ENCODE measurements around the gene GRIP2. TPM values are rescaled to one million over a fixed set of nuclear protein-coding genes. Genes with fewer than 3 reads are reported as not detected.
A peak's percentile ranks its signal among the peaks of the same experiment; 100 is the strongest.

Gene GRIP2
- total and polyA plus RNA-seq, 9 of the 15 experiments (the other 6 are each of a cell fraction or from before 2014, with no cell fraction given): 0.01 TPM; not detected in 7

GRCh38 chr3:14532691-14533456 lies 7.3 kb downstream of the GRIP2 start (continued):
- TF ChIP-seq PHF8 (IDR thresholded peaks at IDR 0.05; ENCODE audit: borderline replicate concordance, low read length) (no peak), ZNF146 (CRISPR knock-in tag; IDR thresholded peaks at IDR 0.05; ENCODE audit: unreplicated experiment) (no peak), NFE2 (IDR thresholded peaks at IDR 0.05; ENCODE audit: low read depth) (0 out of 2 replicates have a peak, but pooled peaks have one; percentile 25), HDAC2 (IDR thresholded peaks at IDR 0.05) (no peak), ZC3H8 (IDR thresholded peaks at IDR 0.05) (no peak), TSHZ1 (CRISPR knock-in tag; IDR thresholded peaks at IDR 0.05) (no peak), DLX4 (CRISPR knock-in tag; IDR thresholded peaks at IDR 0.05) (no peak), TEAD4 (IDR thresholded peaks at IDR 0.05; ENCODE audit: low read length) (no peak), TEAD4 (CRISPR knock-in tag; IDR thresholded peaks at IDR 0.05; ENCODE audit: borderline replicate concordance) (no peak), SMC3 (conservative IDR thresholded peaks at IDR 0.05; ENCODE audit: insufficient read depth, low read depth, low read length) (no peak), NELFE (IDR thresholded peaks at IDR 0.05; ENCODE audit: insufficient read depth, insufficient read length) (no peak), HCFC1 (IDR thresholded peaks at IDR 0.05; ENCODE audit: low read depth, low read length) (no peak), EHMT2 (IDR thresholded peaks at IDR 0.05) (peak; percentile 51; the same call in 1 of the 2 replicates), SMAD3 (CRISPR knock-in tag; conservative IDR thresholded peaks at IDR 0.05) (no peak), ARNT (IDR thresholded peaks at IDR 0.05) (no peak), ZKSCAN1 (IDR thresholded peaks at IDR 0.05; ENCODE audit: low read depth, low read length) (no peak), TRIM28 (IDR thresholded peaks at IDR 0.05) (no peak), NCOR1 (IDR thresholded peaks at IDR 0.05) (no peak), DMBX1 (CRISPR knock-in tag; IDR thresholded peaks at IDR 0.05; ENCODE audit: borderline replicate concordance) (peak; percentile 63; the same call in 1 of the 2 replicates), TBL1XR1 (IDR thresholded peaks at IDR 0.05; ENCODE audit: low read length in 2 of 2) (no peak), VEZF1 (CRISPR knock-in tag; IDR thresholded peaks at IDR 0.05) (peak; percentile 69)
- TF ChIP-seq, protein P1, sequence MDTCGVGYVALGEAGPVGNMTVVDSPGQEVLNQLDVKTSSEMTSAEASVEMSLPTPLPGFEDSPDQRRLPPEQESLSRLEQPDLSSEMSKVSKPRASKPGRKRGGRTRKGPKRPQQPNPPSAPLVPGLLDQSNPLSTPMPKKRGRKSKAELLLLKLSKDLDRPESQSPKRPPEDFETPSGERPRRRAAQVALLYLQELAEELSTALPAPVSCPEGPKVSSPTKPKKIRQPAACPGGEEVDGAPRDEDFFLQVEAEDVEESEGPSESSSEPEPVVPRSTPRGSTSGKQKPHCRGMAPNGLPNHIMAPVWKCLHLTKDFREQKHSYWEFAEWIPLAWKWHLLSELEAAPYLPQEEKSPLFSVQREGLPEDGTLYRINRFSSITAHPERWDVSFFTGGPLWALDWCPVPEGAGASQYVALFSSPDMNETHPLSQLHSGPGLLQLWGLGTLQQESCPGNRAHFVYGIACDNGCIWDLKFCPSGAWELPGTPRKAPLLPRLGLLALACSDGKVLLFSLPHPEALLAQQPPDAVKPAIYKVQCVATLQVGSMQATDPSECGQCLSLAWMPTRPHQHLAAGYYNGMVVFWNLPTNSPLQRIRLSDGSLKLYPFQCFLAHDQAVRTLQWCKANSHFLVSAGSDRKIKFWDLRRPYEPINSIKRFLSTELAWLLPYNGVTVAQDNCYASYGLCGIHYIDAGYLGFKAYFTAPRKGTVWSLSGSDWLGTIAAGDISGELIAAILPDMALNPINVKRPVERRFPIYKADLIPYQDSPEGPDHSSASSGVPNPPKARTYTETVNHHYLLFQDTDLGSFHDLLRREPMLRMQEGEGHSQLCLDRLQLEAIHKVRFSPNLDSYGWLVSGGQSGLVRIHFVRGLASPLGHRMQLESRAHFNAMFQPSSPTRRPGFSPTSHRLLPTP (IDR thresholded peaks at IDR 0.05; ENCODE audit: borderline replicate concordance, extremely low read depth, insufficient read length): no peak

All from K562 (cell line).